Suprapubic skin (tissue), 3 donors: ENCODE data around the gene ZNF320.
"Not testable (repeated sequence)": the region's sequence is repeated elsewhere in the genome, so short reads cannot be mapped to it uniquely, and the experiment has no call there.

Experiments
- CTCF ChIP-seq, 2 donors: fragments of 200-600 bp in 1 of 2; fragments of 450-650 bp in 1 of 2; sonication (generic) in 1 of 2; IDR thresholded peaks; one replicate each; pipeline ENCODE4 v1.5.1; 2016 to 2019; ENCODE audit warnings: antibody characterized with exemption in 2 of 2, mild to moderate bottlenecking in 1 of 2, moderate library complexity in 1 of 2
- EP300 ChIP-seq: sonication (generic); formaldehyde crosslinking; IDR thresholded peaks from one replicate; pipeline ENCODE4 v1.6.1; 2017; ENCODE audit warnings: antibody characterized with exemption
- POLR2A ChIP-seq, 2 donors: fragments of 450-650 bp; IDR thresholded peaks; one replicate each; pipeline ENCODE4 v1.6.1; 2017; ENCODE audit warnings: antibody characterized with exemption in 2 of 2, mild to moderate bottlenecking in 2 of 2, moderate library complexity in 2 of 2

- TF ChIP-seq CTCF (IDR thresholded peaks at IDR 0.05); EP300; POLR2A (IDR thresholded peaks at IDR 0.05): not testable (repeated sequence)
Measured at GRCh38 chr19:52898596-52898995, 1.2 kb upstream of the ZNF320 start.
